Stimulated activated CD8-positive, alpha-beta memory T cell treated with anti-CD3 and anti-CD28 coated beads, Interleukin-12 subunit alpha, Interleukin-12 subunit beta, amount 100 ng/mL, for 1 hour (primary cell): Measurements from ENCODE around the gene CLIC6.

Experiments used
- DNase-seq: peaks from one replicate; pipeline ENCODE4 v3.0.0-alpha.2; 2020; ENCODE audit warnings: low read depth

The CLIC6 gene

GRCh38 chr21:34668803-34669148, at the start of gene CLIC6:
TSS of gene CLIC6 (plus strand) at chr21:34668994. CDS start at chr21:34669389, 395 bp downstream.
- no peak for DNase-seq

- DNase-seq: no peak
These were observed 48.7 kb upstream of the CLIC6 start for GRCh38 chr21:34619841-34620665.

- no peak for DNase-seq
These were observed 47.1 kb upstream of the CLIC6 start for GRCh38 chr21:34621434-34622350.

GRCh38 chr21:34623516-34623915, 45.3 kb upstream of the CLIC6 start:
- no peak for DNase-seq

GRCh38 chr21:34625030-34625593, 43.7 kb upstream of the CLIC6 start:
- DNase-seq: no peak

- no peak for DNase-seq
These were observed 42.7 kb upstream of the CLIC6 start for GRCh38 chr21:34626131-34626530.

- no peak for DNase-seq
These were observed 38.2 kb upstream of the CLIC6 start for GRCh38 chr21:34630536-34631143.

GRCh38 chr21:34632498-34632897, 36.3 kb upstream of the CLIC6 start:
- DNase-seq: no peak

- no peak for DNase-seq
These were observed 33.5 kb upstream of the CLIC6 start for GRCh38 chr21:34635307-34635706.

GRCh38 chr21:34636961-34637360, 31.8 kb upstream of the CLIC6 start:
- no peak for DNase-seq

- no peak for DNase-seq
These were observed 29.5 kb upstream of the CLIC6 start for GRCh38 chr21:34639250-34639649.

- DNase-seq: no peak
These were observed 28.7 kb upstream of the CLIC6 start for GRCh38 chr21:34639882-34640788.

GRCh38 chr21:34640858-34641257, 27.9 kb upstream of the CLIC6 start:
- DNase-seq: no peak

- DNase-seq: no peak
These were observed 26.4 kb upstream of the CLIC6 start for GRCh38 chr21:34642211-34643075.

- DNase-seq: no peak
These were observed 24.0 kb upstream of the CLIC6 start for GRCh38 chr21:34644825-34645224.

- DNase-seq: no peak
These were observed 21.2 kb upstream of the CLIC6 start for GRCh38 chr21:34647555-34647954.

- no peak for DNase-seq
These were observed 20.0 kb upstream of the CLIC6 start for GRCh38 chr21:34648739-34649297.

GRCh38 chr21:34649400-34649799, 19.4 kb upstream of the CLIC6 start:
- DNase-seq: no peak

GRCh38 chr21:34650861-34651431, 17.8 kb upstream of the CLIC6 start:
- DNase-seq: no peak

- no peak for DNase-seq
These were observed 17.2 kb upstream of the CLIC6 start for GRCh38 chr21:34651642-34652041.
